CD4-positive, alpha-beta T cell treated with Interleukin-17A for 4 hours (primary cell): ENCODE results near the gene USP48.
A peak's percentile ranks its signal among the peaks of the same experiment; 100 is the strongest.
"Not testable (repeated sequence)": the region's sequence is repeated elsewhere in the genome, so short reads cannot be mapped to it uniquely, and the experiment has no call there.

Experiments used
- DNase-seq: peaks from one replicate; pipeline ENCODE4 v3.0.0-alpha.2; 2020; ENCODE audit warnings: mixed read lengths

USP48 gene

GRCh38 chr1:21815724-21816321, 32.9 kb upstream of the USP48 start:
- no peak for DNase-seq

- no peak for DNase-seq
Measured at GRCh38 chr1:21814981-21815582, 32.1 kb upstream of the USP48 start.

- DNase-seq, result peak; percentile 42
Measured at GRCh38 chr1:21814241-21814918, 31.4 kb upstream of the USP48 start.

GRCh38 chr1:21813542-21813941, 30.6 kb upstream of the USP48 start:
- no peak for DNase-seq

GRCh38 chr1:21811875-21812305, 28.9 kb upstream of the USP48 start, which contains the start of gene LDLRAD2:
Gene LDLRAD2 (plus strand): TSS chr1:21812265. CDS start chr1:21812452, 187 bp downstream.
- DNase-seq, result no peak

GRCh38 chr1:21804536-21804935, 21.6 kb upstream of the USP48 start:
- no peak for DNase-seq

GRCh38 chr1:21801100-21801499, 18.2 kb upstream of the USP48 start:
- DNase-seq, result no peak

GRCh38 chr1:21799730-21800129, 16.8 kb upstream of the USP48 start:
- no peak for DNase-seq

- no peak for DNase-seq
Measured at GRCh38 chr1:21795075-21795474, 12.1 kb upstream of the USP48 start.

- no peak for DNase-seq
Measured at GRCh38 chr1:21794656-21795055, 11.7 kb upstream of the USP48 start.

- no peak for DNase-seq
Measured at GRCh38 chr1:21793104-21793503, 10.2 kb upstream of the USP48 start.

- no peak for DNase-seq
Measured at GRCh38 chr1:21786640-21787039, 3.7 kb upstream of the USP48 start.

- DNase-seq, result not testable (repeated sequence)
Measured at GRCh38 chr1:21785764-21786163, 2.8 kb upstream of the USP48 start.

GRCh38 chr1:21783679-21784603, 992 bp upstream of the USP48 start:
- DNase-seq, result no peak

- peak; percentile 51 for DNase-seq
Measured at GRCh38 chr1:21782349-21782867, 541 bp downstream of the USP48 start.

GRCh38 chr1:21781815-21782348, 1.1 kb downstream of the USP48 start:
- DNase-seq, result no peak

- DNase-seq, result no peak
Measured at GRCh38 chr1:21779613-21780521, 3.1 kb downstream of the USP48 start.

GRCh38 chr1:21778405-21778727, 4.6 kb downstream of the USP48 start:
- DNase-seq, result no peak

GRCh38 chr1:21776925-21777324, 6.0 kb downstream of the USP48 start:
- not testable (repeated sequence) for DNase-seq

- no peak for DNase-seq
Measured at GRCh38 chr1:21775985-21776562, 6.9 kb downstream of the USP48 start.

- no peak for DNase-seq
Measured at GRCh38 chr1:21775550-21775914, 7.4 kb downstream of the USP48 start.
